ENCODE measurements around the gene CCDC183. TPM values are rescaled to one million over a fixed set of nuclear protein-coding genes. Genes with fewer than 3 reads are reported as not detected.
"Not testable (repeated sequence)": the region's sequence is repeated elsewhere in the genome, so short reads cannot be mapped to it uniquely, and the experiment has no call there.

CCDC183 gene
- total RNA-seq, 1 donor from 2014 or later = 1.6 TPM

- intact Hi-C loops (cut with DNase I) = loop anchor here (5.0 kb wide), 1 partner anchor 185 kb away; the partner anchor contains the start of gene ABCA2
- DNase-seq (ENCODE audit: low spot score) = not testable (repeated sequence)
These were observed 45.7 kb downstream of the CCDC183 start for GRCh38 chr9:136841646-136842379.

GRCh38 chr9:136842380-136842948 is 46.3 kb downstream of the CCDC183 start, which contains the start of gene AJM1:
Gene AJM1, plus strand, starts transcription at chr9:136842478. Its CDS starts 1,937 bp downstream, at chr9:136844415.
- intact Hi-C loops (cut with DNase I) = loop anchor here (5.0 kb wide), 1 partner anchor 185 kb away; the partner anchor contains the start of gene ABCA2

GRCh38 chr9:136843159-136843800 is 47.1 kb downstream of the CCDC183 start:
- intact Hi-C loops (cut with DNase I) = loop anchor here (5.0 kb wide), 1 partner anchor 184 kb away; the partner anchor contains the start of gene ABCA2
- DNase-seq (ENCODE audit: low spot score) = not testable (repeated sequence)

More at GRCh38 chr9:136842380-136842948, 46.3 kb downstream of the CCDC183 start, which contains the start of gene AJM1:
- peak; percentile 88 for DNase-seq (ENCODE audit: low spot score)

- not testable (repeated sequence) for DNase-seq (ENCODE audit: low spot score)
- intact Hi-C loops (cut with DNase I) = loop anchor here (5.0 kb wide), 1 partner anchor 183 kb away; the partner anchor contains the start of gene ABCA2
These were observed 47.9 kb downstream of the CCDC183 start for GRCh38 chr9:136843801-136844740.

GRCh38 chr9:136844761-136845464 is 48.8 kb downstream of the CCDC183 start:
- DNase-seq (ENCODE audit: low spot score) = no peak
- intact Hi-C loops (cut with DNase I) = loop anchor here (5.0 kb wide), 2 partner anchors 53 to 182 kb away; partner anchors contain the start of genes ABCA2 and TMEM141

GRCh38 chr9:136845465-136846260 is 49.5 kb downstream of the CCDC183 start:
- no peak for DNase-seq (ENCODE audit: low spot score)
- intact Hi-C loops (cut with DNase I) = loop anchor here (2.0 to 5.0 kb wide), 2 partner anchors 41 to 53 kb away; partner anchors contain the start of genes TMEM141 and TRAF2

GRCh38 chr9:136846376-136847087 is 50.4 kb downstream of the CCDC183 start:
- DNase-seq (ENCODE audit: low spot score) = no peak
- intact Hi-C loops (cut with DNase I) = loop anchor here (2.0 to 5.0 kb wide), 2 partner anchors 40 to 54 kb away; partner anchors contain the start of genes TMEM141 and TRAF2

GRCh38 chr9:136847088-136847825 is 51.1 kb downstream of the CCDC183 start:
- intact Hi-C loops (cut with DNase I) = loop anchor here (2.0 to 5.0 kb wide), 2 partner anchors 40 to 55 kb away; partner anchors contain the start of genes TMEM141 and TRAF2
- no peak for DNase-seq (ENCODE audit: low spot score)

- intact Hi-C loops (cut with DNase I) = loop anchor here (2.0 to 5.0 kb wide), 3 partner anchors 39 to 93 kb away; partner anchors contain the start of genes TMEM141 and TRAF2
- DNase-seq (ENCODE audit: low spot score) = peak; percentile 91
These were observed 51.8 kb downstream of the CCDC183 start for GRCh38 chr9:136847826-136848392.

- no peak for DNase-seq (ENCODE audit: low spot score)
These were observed 52.4 kb downstream of the CCDC183 start for GRCh38 chr9:136848393-136849037.

GRCh38 chr9:136849038-136849959 is 53.2 kb downstream of the CCDC183 start, which contains the start of gene PHPT1:
Gene PHPT1, plus strand, starts transcription at chr9:136849409. Its CDS starts 22 bp downstream, at chr9:136849431.
- intact Hi-C loops (cut with DNase I) = loop anchor here (1.0 to 5.0 kb wide), 3 partner anchors 57 to 92 kb away; partner anchors contain the start of gene TMEM141

More at GRCh38 chr9:136848393-136849037, 52.4 kb downstream of the CCDC183 start:
- intact Hi-C loops (cut with DNase I) = loop anchor here (1.0 to 5.0 kb wide), 3 partner anchors 56 to 92 kb away; partner anchors contain the start of gene TMEM141

GRCh38 chr9:136849960-136850865 is 54.1 kb downstream of the CCDC183 start:
- DNase-seq (ENCODE audit: low spot score) = no peak
- intact Hi-C loops (cut with DNase I) = loop anchor here (1.0 to 5.0 kb wide), 3 partner anchors 58 to 91 kb away; partner anchors contain the start of gene TMEM141

More at GRCh38 chr9:136849038-136849959, 53.2 kb downstream of the CCDC183 start, which contains the start of gene PHPT1:
- peak; percentile 99 for DNase-seq (ENCODE audit: low spot score)

Data from cardiac septum (tissue), 1 donor.